ENCODE results near the gene SPRYD3.
A peak's percentile ranks its signal among the peaks of the same experiment; 100 is the strongest.

SPRYD3 gene

GRCh38 chr12:53070877-53071492, 8.2 kb downstream of the SPRYD3 start:
- H2AFZ ChIP-seq (ENCODE audit: low read depth, low read length): no peak overlapping the region
- no peak overlapping the region for H2BK120ac ChIP-seq (ENCODE audit: low read depth, low read length)
- H3K79me1 ChIP-seq (replicated peaks; ENCODE audit: low read length, poor library complexity, severe bottlenecking): peaks cover 27% of the 10 kb centered on the region
- whole genome bisulfite sequencing: 72% methylated on average over 6 of the region's 7 CpGs
- peak overlapping the region; percentile 27 for H4K8ac ChIP-seq (ENCODE audit: low read length)
- H3K9me3 ChIP-seq (ENCODE audit: control insufficient read depth, low read length): no peaks in the 10 kb centered on the region
- H3K36me3 ChIP-seq (ENCODE audit: control insufficient read depth in 1 of 2, insufficient read depth in 2 of 2, low read depth in 1 of 2, low read length in 2 of 2): peaks cover 39 to 65% of the 10 kb centered on the region in 2 experiments
- peak overlapping the region in 1 of 2 experiments; percentile 20 for H3K4ac ChIP-seq (ENCODE audit: low read depth in 1 of 2, low read length in 2 of 2)
- H3K23ac ChIP-seq (ENCODE audit: low read length in 2 of 2): no peak overlapping the region
- H3K9ac ChIP-seq (ENCODE audit: low read length): peak overlapping the region; percentile 62
- no peak overlapping the region for H2BK5ac ChIP-seq (ENCODE audit: low read depth, low read length, poor library complexity, severe bottlenecking)
- peak overlapping the region; percentile 60 to 69 for H2BK12ac ChIP-seq (ENCODE audit: low read length in 2 of 2)
- H3K4me1 ChIP-seq (ENCODE audit: control insufficient read depth, insufficient read depth, low read depth, low read length): peaks cover 23% of the 10 kb centered on the region
- H3K4me2 ChIP-seq (ENCODE audit: low read length, poor library complexity, severe bottlenecking): no peak overlapping the region
- no peaks in the 10 kb centered on the region for H3K27me3 ChIP-seq (ENCODE audit: control insufficient read depth in 1 of 2, insufficient read depth in 1 of 2, low read length in 2 of 2)
- peak overlapping the region in 1 of 2 experiments; percentile 0 for H3K18ac ChIP-seq (ENCODE audit: low read depth in 1 of 2, low read length in 2 of 2)
- peak overlapping the region; percentile 9 for H4K91ac ChIP-seq (ENCODE audit: low read length)
- H2BK15ac ChIP-seq (ENCODE audit: low read depth, poor library complexity, severe bottlenecking): no peak overlapping the region
- DNase-seq: no peak
- no peak overlapping the region for H3K27ac ChIP-seq (ENCODE audit: low read length, poor library complexity, severe bottlenecking)
- H3K4me3 ChIP-seq (ENCODE audit: insufficient read depth in 1 of 2, low read depth in 1 of 2, low read length in 2 of 2): no peak overlapping the region
- no peak overlapping the region for H2AK5ac ChIP-seq (ENCODE audit: low read length, severe bottlenecking)
- no peak overlapping the region for H3K14ac ChIP-seq (ENCODE audit: low read length in 2 of 2)

GRCh38 chr12:53069621-53070410, 9.4 kb downstream of the SPRYD3 start:
- Histone ChIP-seq H2AFZ (ENCODE audit: low read depth, low read length) (no peak overlapping the region), H3K18ac (ENCODE audit: low read depth in 1 of 2, low read length in 2 of 2) (no peak overlapping the region), H3K4me2 (ENCODE audit: low read length, poor library complexity, severe bottlenecking) (no peak overlapping the region), H3K23ac (ENCODE audit: low read length in 2 of 2) (no peak overlapping the region), H2AK5ac (ENCODE audit: low read length, severe bottlenecking) (no peak overlapping the region), H3K4me1 (ENCODE audit: control insufficient read depth, insufficient read depth, low read depth, low read length) (peaks cover 24% of the 10 kb centered on the region), H3K9me3 (ENCODE audit: control insufficient read depth, low read length) (no peaks in the 10 kb centered on the region), H3K14ac (ENCODE audit: low read length in 2 of 2) (no peak overlapping the region), H3K79me1 (replicated peaks; ENCODE audit: low read length, poor library complexity, severe bottlenecking) (peaks cover 18% of the 10 kb centered on the region), H3K36me3 (ENCODE audit: control insufficient read depth in 1 of 2, insufficient read depth in 2 of 2, low read depth in 1 of 2, low read length in 2 of 2) (peaks cover 37 to 65% of the 10 kb centered on the region in 2 experiments), H3K27ac (ENCODE audit: low read length, poor library complexity, severe bottlenecking) (no peak overlapping the region), H3K9ac (ENCODE audit: low read length) (peak overlapping the region; percentile 32), H3K27me3 (ENCODE audit: control insufficient read depth in 1 of 2, insufficient read depth in 1 of 2, low read length in 2 of 2) (no peaks in the 10 kb centered on the region), H2BK12ac (ENCODE audit: low read length in 2 of 2) (no peak overlapping the region), H2BK15ac (ENCODE audit: low read depth, poor library complexity, severe bottlenecking) (no peak overlapping the region), H2BK5ac (ENCODE audit: low read depth, low read length, poor library complexity, severe bottlenecking) (no peak overlapping the region), H4K8ac (ENCODE audit: low read length) (no peak overlapping the region), H3K4ac (ENCODE audit: low read depth in 1 of 2, low read length in 2 of 2) (no peak overlapping the region), H3K4me3 (ENCODE audit: insufficient read depth in 1 of 2, low read depth in 1 of 2, low read length in 2 of 2) (no peak overlapping the region), H2BK120ac (ENCODE audit: low read depth, low read length) (no peak overlapping the region), H4K91ac (ENCODE audit: low read length) (peak overlapping the region; percentile 34)
- no peak for DNase-seq
- 84% methylated on average over 7 of the region's 12 CpGs for WGBS

- Histone ChIP-seq H3K4me1 (ENCODE audit: control insufficient read depth, insufficient read depth, low read depth, low read length) (peaks cover 25% of the 10 kb centered on the region), H3K4me2 (ENCODE audit: low read length, poor library complexity, severe bottlenecking) (no peak overlapping the region), H3K36me3 (ENCODE audit: control insufficient read depth in 1 of 2, insufficient read depth in 2 of 2, low read depth in 1 of 2, low read length in 2 of 2) (peaks cover 33 to 65% of the 10 kb centered on the region in 2 experiments), H4K91ac (ENCODE audit: low read length) (no peak overlapping the region), H2BK120ac (ENCODE audit: low read depth, low read length) (no peak overlapping the region), H2BK5ac (ENCODE audit: low read depth, low read length, poor library complexity, severe bottlenecking) (no peak overlapping the region), H2BK15ac (ENCODE audit: low read depth, poor library complexity, severe bottlenecking) (no peak overlapping the region), H3K14ac (ENCODE audit: low read length in 2 of 2) (no peak overlapping the region), H3K4me3 (ENCODE audit: insufficient read depth in 1 of 2, low read depth in 1 of 2, low read length in 2 of 2) (no peak overlapping the region), H3K23ac (ENCODE audit: low read length in 2 of 2) (peak overlapping the region in 1 of 2 experiments; percentile 4), H3K27me3 (ENCODE audit: control insufficient read depth in 1 of 2, insufficient read depth in 1 of 2, low read length in 2 of 2) (no peaks in the 10 kb centered on the region), H3K27ac (ENCODE audit: low read length, poor library complexity, severe bottlenecking) (no peak overlapping the region), H2AK5ac (ENCODE audit: low read length, severe bottlenecking) (no peak overlapping the region), H3K79me1 (replicated peaks; ENCODE audit: low read length, poor library complexity, severe bottlenecking) (peaks cover 14% of the 10 kb centered on the region), H4K8ac (ENCODE audit: low read length) (no peak overlapping the region), H3K9ac (ENCODE audit: low read length) (peak overlapping the region; percentile 48), H3K4ac (ENCODE audit: low read depth in 1 of 2, low read length in 2 of 2) (no peak overlapping the region), H3K18ac (ENCODE audit: low read depth in 1 of 2, low read length in 2 of 2) (no peak overlapping the region), H3K9me3 (ENCODE audit: control insufficient read depth, low read length) (no peaks in the 10 kb centered on the region), H2BK12ac (ENCODE audit: low read length in 2 of 2) (no peak overlapping the region), H2AFZ (ENCODE audit: low read depth, low read length) (no peak overlapping the region)
- no peak for DNase-seq
- WGBS: 87% methylated on average over 12 of the region's 15 CpGs
These were observed 10.2 kb downstream of the SPRYD3 start for GRCh38 chr12:53068811-53069585.

Measured in mesenchymal stem cell (in vitro differentiated cells and primary cell).